Adrenal gland (tissue), 5 donors: ENCODE results near the gene SEMA6C.

ENCODE experiments used
- CTCF ChIP-seq, 6 experiments: fragments of 450-650 bp in 4 of 6; fragments of 200-600 bp in 2 of 6; sonication (generic) in 1 of 6; IDR thresholded peaks; 1 replicate in 5 of 6; 2 replicates in 1 of 6; pipeline versions ENCODE4 v1.5.1 to v1.8.0; 2016 to 2021; ENCODE audit warnings: antibody characterized with exemption in 6 of 6, mild to moderate bottlenecking in 2 of 6, moderate library complexity in 1 of 6
- POLR2A ChIP-seq, 2 donors: fragments of 450-650 bp; IDR thresholded peaks; one replicate each; pipeline ENCODE4 v1.6.1; 2017; ENCODE audit warnings: antibody characterized with exemption in 2 of 2, mild to moderate bottlenecking in 2 of 2, moderate library complexity in 1 of 2
- donor health status: DM: no; HTN: no; CAD: no.

DNA sequence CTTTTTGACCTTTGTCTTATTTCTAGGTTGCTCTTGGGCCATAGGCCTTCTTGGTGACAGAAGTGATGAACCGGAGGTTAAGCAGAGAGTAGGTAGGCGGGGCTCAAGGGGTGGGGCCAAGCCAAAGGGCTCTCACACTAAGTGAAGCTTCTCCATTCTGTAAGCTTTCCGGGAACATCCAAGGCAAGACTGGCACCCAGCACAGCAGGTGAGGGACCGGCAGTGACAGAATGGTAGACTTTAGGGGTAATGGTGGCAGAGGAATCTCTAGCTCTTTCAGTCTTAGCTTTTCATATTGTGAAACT, 10.0 kb upstream of the SEMA6C start, which contains the start of gene TNFAIP8L2:
- no peak for TF ChIP-seq CTCF (IDR thresholded peaks at IDR 0.05)
- no peak for TF ChIP-seq POLR2A (IDR thresholded peaks at IDR 0.05)
